ENCODE results near the gene NFIC.

NFIC gene

DNA sequence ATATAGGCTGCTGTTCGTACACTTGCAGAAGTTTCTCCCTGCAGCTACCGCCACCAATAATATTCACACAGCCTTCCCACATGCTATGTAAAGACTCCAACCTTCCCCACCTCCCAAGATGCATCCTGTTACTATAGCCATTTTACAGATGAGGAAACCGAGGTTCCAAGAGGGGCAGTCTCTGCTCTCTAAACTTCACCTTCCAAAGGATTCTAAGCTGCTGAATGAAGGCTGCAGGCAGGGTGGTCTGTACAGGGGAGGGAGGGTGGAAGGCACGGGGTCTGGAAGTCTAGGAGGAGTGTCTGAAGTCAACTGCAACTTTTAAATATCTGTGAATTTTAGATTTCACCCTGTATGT, 1.9 kb upstream of the NFIC start:
- TF ChIP-seq, protein P1, sequence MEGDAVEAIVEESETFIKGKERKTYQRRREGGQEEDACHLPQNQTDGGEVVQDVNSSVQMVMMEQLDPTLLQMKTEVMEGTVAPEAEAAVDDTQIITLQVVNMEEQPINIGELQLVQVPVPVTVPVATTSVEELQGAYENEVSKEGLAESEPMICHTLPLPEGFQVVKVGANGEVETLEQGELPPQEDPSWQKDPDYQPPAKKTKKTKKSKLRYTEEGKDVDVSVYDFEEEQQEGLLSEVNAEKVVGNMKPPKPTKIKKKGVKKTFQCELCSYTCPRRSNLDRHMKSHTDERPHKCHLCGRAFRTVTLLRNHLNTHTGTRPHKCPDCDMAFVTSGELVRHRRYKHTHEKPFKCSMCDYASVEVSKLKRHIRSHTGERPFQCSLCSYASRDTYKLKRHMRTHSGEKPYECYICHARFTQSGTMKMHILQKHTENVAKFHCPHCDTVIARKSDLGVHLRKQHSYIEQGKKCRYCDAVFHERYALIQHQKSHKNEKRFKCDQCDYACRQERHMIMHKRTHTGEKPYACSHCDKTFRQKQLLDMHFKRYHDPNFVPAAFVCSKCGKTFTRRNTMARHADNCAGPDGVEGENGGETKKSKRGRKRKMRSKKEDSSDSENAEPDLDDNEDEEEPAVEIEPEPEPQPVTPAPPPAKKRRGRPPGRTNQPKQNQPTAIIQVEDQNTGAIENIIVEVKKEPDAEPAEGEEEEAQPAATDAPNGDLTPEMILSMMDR (IDR thresholded peaks at IDR 0.05; ENCODE audit: insufficient read depth, low read length, poor library complexity, severe bottlenecking), result no peak
- DNase-seq (ENCODE audit: extremely low read depth, insufficient read length), result no peak
- Histone ChIP-seq H3K36me3 (ENCODE audit: control insufficient read depth, insufficient read depth, low read length) (no peaks in the 10 kb centered on the region), H3K27me3 (replicated peaks; ENCODE audit: control insufficient read depth, insufficient read depth, low read length) (no peaks in the 10 kb centered on the region), H3K4me3 (replicated peaks; ENCODE audit: low read depth, low read length) (no peak overlapping the region)

DNA sequence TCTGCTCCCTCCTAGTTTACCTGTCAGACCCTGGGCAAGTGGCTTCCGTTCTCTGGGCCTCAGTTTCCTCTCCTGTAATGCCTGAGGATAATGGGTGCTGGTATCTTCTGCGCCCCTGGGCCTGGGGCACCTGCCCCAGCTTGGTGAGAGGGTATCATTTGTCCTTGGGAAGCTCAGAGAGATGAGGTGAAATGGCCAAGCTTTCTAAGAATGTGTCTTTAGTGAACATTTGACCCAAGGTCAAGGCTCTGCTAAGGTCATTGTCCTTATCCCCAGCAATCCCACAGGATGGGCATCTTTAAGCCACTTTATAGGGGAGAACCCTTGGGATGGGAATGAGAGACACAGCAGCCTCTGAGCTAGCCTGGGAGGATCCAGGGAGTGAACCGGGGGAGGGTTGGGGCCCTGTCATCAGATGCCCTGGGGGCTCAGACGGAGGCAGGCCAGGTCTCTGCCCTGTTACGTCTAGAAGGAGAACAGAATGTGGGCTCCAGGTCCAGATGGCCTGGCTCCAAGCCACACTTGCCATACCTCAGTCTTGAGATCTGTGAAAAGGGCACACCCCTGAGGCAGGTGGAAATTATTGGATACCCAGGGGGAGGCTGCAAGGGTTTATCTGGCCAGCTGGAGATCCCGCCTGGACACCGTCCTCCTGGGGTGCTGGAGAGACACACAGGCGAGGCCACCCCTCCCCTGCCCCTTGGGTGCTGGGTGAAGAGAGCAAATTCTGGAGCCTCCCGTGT, 1.1 kb upstream of the NFIC start:
- no peaks in the 10 kb centered on the region for H3K27me3 ChIP-seq (replicated peaks; ENCODE audit: control insufficient read depth, insufficient read depth, low read length)
- TF ChIP-seq, protein P1 (IDR thresholded peaks at IDR 0.05; ENCODE audit: insufficient read depth, low read length, poor library complexity, severe bottlenecking), result no peak
- H3K36me3 ChIP-seq (ENCODE audit: control insufficient read depth, insufficient read depth, low read length), result no peaks in the 10 kb centered on the region
- no peak for DNase-seq (ENCODE audit: extremely low read depth, insufficient read length)
- H3K4me3 ChIP-seq (replicated peaks; ENCODE audit: low read depth, low read length), result peak overlapping the region; percentile 77

DNA sequence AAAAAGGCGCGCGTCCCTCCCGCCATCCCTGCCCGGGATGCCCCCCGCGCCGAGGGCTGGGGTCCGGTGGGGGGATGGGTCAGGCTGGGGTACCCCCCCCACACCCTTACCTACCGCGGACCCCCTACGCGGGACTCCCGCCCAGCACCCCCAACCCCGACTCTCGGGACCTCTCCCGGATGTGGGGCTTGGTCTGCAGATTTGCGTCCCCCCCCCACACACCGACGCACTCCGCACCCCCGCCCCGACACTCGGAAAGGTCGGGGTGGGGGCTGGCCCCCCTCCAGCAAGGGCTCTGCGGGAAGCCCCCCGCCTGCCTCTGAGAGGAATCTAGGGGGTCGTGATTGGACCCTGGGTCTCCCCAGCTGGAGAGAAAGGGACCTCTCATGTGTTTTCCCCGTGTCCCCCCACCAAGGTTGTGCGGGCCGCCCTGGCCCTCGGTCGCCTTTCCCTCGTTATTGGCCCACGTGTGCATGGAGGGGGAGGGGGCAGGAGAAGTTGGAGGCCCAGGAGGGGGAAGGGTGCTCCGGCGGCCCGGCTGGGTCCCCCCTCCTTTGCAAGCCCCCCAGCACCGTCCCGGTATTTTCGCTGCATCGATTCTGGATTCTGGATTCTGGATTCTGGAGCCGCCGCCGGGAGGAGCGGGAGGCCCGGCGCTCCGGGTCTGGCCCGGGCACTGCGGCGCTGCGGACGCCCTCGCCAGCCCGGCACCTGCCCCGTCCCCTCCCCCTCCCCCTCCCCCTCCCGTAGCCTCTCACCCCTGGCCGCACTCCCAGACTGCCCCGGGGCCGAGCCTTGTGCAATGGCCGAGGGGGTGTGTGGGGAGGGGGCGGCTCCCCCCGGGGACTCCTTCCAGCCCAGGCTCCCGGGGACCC, 607 bp downstream of the NFIC start:
- DNase-seq (ENCODE audit: extremely low read depth, insufficient read length), result peak; percentile 66
- TF ChIP-seq, protein P1 (IDR thresholded peaks at IDR 0.05; ENCODE audit: insufficient read depth, low read length, poor library complexity, severe bottlenecking), result no peak
- no peaks in the 10 kb centered on the region for H3K27me3 ChIP-seq (replicated peaks; ENCODE audit: control insufficient read depth, insufficient read depth, low read length)
- peak overlapping the region; percentile 77 for H3K4me3 ChIP-seq (replicated peaks; ENCODE audit: low read depth, low read length)
- no peaks in the 10 kb centered on the region for H3K36me3 ChIP-seq (ENCODE audit: control insufficient read depth, insufficient read depth, low read length)

DNA sequence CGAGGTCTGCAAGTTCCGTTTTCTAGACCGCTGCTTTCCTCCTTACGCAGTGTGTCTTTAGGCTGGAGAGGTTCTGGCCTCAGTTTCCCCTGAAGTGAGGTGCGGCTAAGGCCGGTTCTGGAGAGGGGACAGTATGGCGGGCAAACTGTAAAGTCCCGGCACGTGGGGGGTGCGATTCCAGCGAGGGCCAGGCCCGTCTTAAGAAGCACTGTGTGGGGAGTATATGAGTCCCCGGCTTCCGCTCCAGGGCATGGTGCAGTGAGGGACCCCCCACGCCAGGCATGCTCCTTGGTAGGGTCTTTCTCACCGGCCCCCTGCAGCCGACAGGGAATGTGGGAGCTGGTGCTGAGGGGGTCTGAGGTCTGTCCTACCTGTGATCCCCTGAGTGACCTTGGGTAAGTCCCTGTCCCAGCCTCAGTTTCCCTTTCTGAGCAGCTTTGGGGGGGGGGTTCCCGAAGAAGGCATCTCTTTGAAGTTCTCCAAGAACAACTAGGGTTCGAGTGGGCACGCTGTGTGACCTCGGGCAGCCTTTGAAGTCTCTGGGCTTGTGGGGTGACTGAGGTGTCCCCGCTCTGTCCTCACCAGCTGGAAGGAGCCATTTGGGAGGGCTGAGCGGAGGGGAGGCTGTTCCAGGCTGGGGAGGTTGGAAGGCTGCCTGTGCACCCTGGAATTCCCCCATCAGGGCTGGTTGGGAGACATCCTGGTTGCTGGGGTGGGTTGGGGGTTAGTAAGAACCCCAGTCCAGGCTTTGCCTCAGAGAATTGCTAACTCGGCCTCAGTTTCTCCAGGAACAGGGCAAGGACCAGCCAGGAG, 1.5 kb downstream of the NFIC start:
- Histone ChIP-seq H3K27me3 (replicated peaks; ENCODE audit: control insufficient read depth, insufficient read depth, low read length) (no peaks in the 10 kb centered on the region), H3K36me3 (ENCODE audit: control insufficient read depth, insufficient read depth, low read length) (no peaks in the 10 kb centered on the region), H3K4me3 (replicated peaks; ENCODE audit: low read depth, low read length) (peak overlapping the region; percentile 77)
- DNase-seq (ENCODE audit: extremely low read depth, insufficient read length), result no peak
- TF ChIP-seq, protein P1 (IDR thresholded peaks at IDR 0.05; ENCODE audit: insufficient read depth, low read length, poor library complexity, severe bottlenecking), result no peak

DNA sequence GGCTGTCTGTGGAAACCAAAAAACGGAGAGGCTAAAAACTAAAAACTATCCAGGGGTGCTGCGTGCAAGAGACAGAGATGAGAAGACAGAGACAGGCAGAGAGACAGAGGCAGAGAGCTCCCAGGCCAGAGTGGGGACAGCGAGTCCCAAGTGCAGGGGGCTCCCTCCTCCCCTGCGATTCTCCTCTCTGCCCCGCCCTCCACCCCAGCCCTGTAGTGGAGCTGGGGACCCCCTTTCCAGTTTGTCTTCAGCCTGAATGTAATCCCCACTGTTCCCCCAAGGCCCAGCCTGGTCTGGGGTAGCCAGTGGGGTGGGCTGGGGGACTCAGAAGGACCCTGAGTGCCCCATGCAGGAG, 2.0 kb downstream of the NFIC start:
- Histone ChIP-seq H3K36me3 (ENCODE audit: control insufficient read depth, insufficient read depth, low read length) (no peaks in the 10 kb centered on the region), H3K27me3 (replicated peaks; ENCODE audit: control insufficient read depth, insufficient read depth, low read length) (no peaks in the 10 kb centered on the region), H3K4me3 (replicated peaks; ENCODE audit: low read depth, low read length) (peak overlapping the region; percentile 77)
- TF ChIP-seq, protein P1 (IDR thresholded peaks at IDR 0.05; ENCODE audit: insufficient read depth, low read length, poor library complexity, severe bottlenecking), result no peak
- no peak for DNase-seq (ENCODE audit: extremely low read depth, insufficient read length)
